DMS79 treated with DMSO at 0.1 percent for 48 hours (cell line): ENCODE results near the gene C9orf85.
"Not testable (repeated sequence)": the region's sequence is repeated elsewhere in the genome, so short reads cannot be mapped to it uniquely, and the experiment has no call there.

Experiments
- DNase-seq: peaks from one replicate; lab custom pipeline; 2025; lab: John Stamatoyannopoulos, UW

Gene C9orf85

GRCh38 chr9:71941998-71942567 lies 30.6 kb downstream of the C9orf85 start:
- DNase-seq = no peak

- no peak for DNase-seq
Measured at GRCh38 chr9:71944754-71945375, 33.4 kb downstream of the C9orf85 start.

GRCh38 chr9:71954652-71955051 lies 43.2 kb downstream of the C9orf85 start:
- DNase-seq = not testable (repeated sequence)

DNA sequence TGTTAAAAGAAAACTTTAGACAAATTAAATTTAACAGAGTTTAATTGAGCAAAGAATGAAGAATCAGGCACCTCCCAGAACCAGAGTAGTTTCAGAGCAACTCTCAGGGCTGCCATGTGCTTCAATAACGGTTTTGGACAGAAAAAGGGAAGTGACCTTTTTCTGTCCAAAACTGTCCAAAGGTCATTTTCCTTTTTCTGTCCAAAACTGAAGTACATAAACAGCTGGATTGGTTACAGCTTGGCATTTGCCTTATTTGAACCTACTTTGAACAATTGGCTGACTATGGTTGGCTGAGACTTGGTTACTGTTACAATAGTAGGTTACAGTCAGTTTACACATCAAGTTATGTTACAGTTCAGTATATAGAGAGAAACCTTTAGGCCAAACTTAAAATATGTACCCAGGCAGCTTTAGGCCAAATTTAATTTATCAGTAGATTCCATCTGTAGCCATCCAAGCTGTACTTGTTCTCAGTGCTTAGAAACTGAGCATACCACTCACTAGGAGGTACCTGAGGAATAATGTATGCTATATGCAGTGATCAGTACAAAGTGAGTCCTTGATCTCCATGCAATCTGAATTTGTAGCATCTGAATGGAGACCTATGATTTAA lies 44.0 kb downstream of the C9orf85 start:
- no peak for DNase-seq

DNA sequence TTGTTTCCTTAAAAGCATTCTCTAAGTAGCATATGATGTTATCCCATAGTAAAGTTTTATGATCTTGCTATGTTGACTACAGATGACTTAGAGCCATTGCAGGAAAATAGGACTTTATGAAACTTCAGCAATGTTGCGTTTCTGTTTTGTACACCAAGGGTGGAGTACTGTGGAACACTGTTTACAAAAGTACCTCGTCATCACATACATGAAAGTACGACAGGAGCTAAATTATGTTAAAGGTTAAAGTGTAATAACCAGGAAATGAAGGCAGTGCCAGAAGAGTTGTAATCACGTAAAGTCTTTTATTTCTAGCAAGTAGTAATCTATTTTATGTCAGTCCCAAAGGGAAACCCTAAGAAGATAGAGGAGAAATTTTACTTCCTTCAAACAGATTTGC lies 50.9 kb downstream of the C9orf85 start:
- DNase-seq = no peak

- not testable (repeated sequence) for DNase-seq
Measured at GRCh38 chr9:71963471-71963996, 52.1 kb downstream of the C9orf85 start.

- DNase-seq = no peak
Measured at GRCh38 chr9:71965403-71965802, 54.0 kb downstream of the C9orf85 start.

DNA sequence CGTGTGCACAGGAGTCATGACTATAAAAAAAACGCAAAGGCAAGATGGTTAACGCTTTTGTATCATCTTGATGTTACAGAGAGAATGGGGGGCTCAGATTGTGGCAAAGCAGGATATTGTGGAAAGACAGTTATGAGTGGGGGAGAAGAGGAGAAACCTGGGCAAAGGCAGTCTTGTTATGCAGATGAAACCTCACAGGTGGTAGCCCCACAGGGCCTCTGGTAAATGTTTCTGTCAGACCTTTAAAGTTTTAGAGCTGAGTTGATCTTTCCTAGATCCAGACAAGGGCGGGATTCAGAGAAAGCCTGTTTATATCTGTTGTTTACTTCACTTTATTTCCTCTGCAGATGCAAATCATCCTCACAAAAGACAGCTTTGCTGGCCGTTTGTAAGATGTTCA lies 55.2 kb downstream of the C9orf85 start:
- no peak for DNase-seq

GRCh38 chr9:71968541-71969090 lies 57.2 kb downstream of the C9orf85 start:
- no peak for DNase-seq

DNA sequence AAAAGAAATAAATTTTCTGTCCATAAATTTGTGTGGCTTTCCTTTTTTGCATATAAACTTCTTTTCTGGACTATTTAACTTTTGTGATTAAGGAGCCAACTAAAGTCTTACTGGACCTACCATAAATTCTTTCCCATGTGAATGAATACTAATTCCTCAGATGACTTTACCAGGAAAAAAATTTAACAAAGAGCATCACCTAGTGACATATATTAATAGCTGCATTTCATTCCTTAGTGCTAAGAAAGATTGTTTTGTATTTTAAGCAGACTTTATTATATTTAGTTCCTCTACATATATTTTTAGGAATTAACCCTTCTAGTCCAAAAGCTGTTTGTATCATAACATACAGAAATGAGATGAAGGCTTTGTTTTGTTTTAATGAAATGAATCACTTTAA lies 64.4 kb downstream of the C9orf85 start:
- no peak for DNase-seq

- DNase-seq = no peak
Measured at GRCh38 chr9:71977003-71977402, 65.6 kb downstream of the C9orf85 start.

DNA sequence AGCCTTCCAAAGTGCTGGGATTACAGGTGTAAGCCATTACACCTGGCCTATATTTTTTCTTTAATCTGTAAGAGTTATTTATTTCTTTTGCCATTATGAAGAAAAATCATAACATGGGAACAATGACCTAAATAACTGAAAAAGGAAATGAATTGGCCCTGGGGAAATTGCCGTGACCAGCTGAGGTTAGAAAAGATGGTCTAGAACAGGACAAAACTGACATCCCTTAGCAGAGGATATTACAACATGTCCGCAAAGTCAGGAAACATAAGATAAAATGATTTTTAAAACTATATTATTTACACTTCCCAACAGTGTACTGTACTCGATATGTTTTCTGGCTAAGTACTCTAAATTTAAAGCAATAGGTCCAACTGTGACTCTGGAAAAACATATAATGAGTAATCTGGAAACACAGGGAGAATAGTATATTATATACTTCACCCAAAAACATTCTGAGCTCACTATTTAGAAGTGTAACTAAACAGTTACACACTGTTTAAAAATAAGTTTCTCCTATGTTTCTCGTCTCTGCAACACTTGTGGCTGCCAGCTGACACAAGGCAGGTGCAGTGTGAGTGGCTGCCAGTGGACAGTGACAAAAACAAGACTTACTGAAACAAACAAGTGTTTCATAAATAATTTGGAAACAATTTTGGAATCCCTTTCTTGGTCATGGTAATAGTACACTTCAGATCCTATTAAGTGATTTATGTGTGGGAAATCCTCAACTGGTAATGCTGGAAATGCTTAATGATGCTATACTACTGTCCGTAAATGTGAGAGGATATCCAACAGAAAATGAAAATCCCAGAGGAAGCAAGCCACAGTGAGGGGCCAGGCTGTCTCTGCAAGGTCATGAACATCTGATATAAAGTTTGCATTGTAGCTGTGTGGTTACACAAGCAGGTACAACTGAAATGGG lies 69.1 kb downstream of the C9orf85 start:
- DNase-seq = no peak

- no peak for DNase-seq
Measured at GRCh38 chr9:71981944-71982343, 70.5 kb downstream of the C9orf85 start.

DNA sequence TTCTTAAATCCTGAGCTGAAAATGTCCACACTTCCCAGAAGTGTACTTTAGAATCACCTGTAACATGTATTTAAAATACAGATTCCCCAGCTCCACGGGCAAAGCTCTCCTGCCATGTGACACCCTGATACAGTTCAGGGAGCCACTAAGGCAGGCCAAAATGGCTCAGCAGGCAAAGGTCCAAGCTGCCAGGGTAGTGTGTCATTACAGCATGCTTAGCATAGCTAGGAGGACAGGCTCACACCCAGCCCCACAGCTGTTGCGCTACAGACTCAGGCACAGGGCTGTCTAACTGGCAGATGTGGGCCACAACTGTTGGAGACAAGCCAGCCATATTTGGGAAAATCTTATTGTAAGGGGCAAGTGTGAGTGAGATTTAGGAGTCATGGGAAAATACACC lies 73.0 kb downstream of the C9orf85 start:
- DNase-seq = no peak

DNA sequence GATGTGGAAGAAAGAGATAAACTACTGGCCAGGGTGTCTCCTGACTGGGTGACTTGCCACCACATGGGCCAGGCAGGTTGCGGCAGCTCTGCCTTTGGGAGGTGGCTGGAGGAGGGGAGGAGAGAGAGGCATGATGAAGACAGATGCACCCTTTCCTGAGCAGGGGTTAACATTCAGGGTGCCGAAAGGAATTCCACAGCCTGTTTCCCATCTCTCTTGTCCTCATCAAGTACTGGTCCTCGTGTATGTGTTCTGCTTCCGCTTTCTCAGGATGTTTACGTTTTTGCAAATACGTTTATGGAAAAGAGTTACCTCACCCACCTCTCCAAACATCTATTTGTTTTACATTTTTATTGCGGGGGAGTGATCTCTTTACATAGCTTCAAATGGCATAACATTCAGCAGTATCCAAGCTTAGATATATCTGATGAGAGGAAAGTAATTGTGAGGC lies 73.4 kb downstream of the C9orf85 start:
- no peak for DNase-seq

DNA sequence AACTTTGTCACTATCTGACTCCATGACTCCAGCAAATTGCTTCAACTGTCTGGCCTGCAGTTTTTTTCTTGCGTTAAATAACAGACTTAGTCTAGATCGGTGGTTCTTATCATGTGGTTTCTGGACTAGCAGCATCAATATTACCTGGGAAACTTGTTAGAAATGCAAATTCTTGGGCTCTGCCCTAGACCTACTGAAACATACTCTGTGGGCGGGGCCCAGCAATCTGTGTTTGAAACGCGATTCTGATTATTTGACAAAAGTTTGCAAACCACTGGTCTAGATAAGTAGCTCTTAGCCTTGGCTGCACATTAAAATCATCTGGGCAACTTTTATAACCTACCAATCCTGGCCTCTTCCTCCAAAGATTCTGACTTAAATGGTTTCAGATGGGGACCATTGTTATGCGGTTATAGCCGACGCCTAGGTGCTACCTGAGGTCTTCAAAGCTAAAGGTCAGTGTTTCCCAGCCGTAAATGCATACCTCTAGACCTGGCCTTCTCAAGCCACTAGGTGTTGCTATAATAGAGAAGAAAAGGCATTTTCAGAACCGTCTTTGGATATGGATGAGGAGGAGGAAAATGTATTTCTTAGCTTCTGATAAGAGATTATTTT lies 74.0 kb downstream of the C9orf85 start:
- DNase-seq = no peak

DNA sequence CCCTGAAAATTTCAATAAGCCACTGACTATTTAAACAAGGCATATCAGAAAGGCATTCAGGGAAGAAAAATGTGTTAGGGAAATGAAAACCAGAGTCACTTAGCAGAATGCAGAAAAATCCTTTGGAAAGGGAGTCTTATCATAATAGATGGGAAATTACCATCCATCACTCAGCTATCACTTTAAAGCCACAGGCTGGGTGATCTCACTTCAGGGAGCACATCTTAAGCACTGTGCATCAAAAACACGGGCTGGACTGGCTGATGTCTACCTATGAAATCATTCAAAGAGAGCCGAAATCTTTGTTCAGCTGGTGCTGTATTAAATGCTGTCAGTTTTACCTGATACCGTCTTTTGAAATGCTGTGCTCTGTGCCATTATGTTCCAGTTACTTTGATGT lies 75.5 kb downstream of the C9orf85 start:
- DNase-seq = no peak

DNA sequence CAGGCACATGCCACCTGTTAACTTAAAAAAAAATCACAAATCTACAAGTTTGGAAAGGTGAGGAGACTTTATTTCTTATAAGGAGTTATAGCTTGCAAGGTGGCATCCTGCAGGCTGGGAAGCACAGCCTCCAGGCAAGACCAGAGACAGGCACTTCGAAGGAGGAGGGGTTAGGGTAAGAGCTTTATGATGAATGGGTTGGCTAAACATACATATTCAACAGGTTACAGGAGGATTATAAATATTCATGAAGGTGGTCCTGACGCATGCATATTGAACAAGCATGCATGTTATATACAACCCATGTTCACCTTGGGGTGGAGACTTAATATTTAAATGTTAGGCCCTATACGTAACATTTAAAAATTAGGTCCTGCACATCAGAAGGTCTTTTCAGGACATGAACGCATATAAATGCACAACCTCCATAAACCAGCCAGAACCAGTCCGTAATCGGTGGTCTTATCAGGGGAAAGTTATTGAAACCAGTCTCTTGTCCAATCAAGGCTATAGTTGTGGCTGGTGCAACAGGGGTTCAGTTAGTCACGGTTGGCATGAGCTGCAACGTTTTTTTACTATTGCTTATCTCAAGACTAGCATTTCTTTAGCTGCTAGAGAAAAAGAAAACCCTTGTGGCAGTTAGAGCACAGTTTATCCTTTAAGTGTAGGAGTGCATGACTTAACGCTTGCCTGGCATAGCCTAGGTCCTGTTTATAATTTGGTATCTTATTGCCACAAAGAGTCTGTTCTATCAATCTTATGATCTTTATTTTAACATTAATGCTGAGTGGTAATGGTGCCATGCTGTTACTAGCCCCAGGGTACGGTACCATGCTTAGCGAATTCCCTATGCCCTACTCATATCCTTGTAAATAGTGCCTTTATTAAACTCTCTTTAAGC lies 76.3 kb downstream of the C9orf85 start:
- DNase-seq = no peak

- no peak for DNase-seq
Measured at GRCh38 chr9:71990466-71990865, 79.0 kb downstream of the C9orf85 start.

- DNase-seq = no peak
Measured at GRCh38 chr9:72005451-72005850, 94.0 kb downstream of the C9orf85 start.

- no peak for DNase-seq
Measured at GRCh38 chr9:72006501-72006900, 95.1 kb downstream of the C9orf85 start.
